Uterus (tissue), 2 donors: Measurements from ENCODE around the gene CST11.
"Not testable (repeated sequence)": the region's sequence is repeated elsewhere in the genome, so short reads cannot be mapped to it uniquely, and the experiment has no call there.

Experiments used
- CTCF ChIP-seq, 4 experiments: fragments of 200-600 bp in 2 of 4; fragments of 450-650 bp in 2 of 4; sonication (generic) in 2 of 4; IDR thresholded peaks; one replicate each; pipeline ENCODE4 v1.5.1; 2016 to 2019; ENCODE audit warnings: antibody characterized with exemption in 4 of 4, mild to moderate bottlenecking in 2 of 4, moderate library complexity in 1 of 4
- POLR2A ChIP-seq, 2 donors: fragments of 450-650 bp; IDR thresholded peaks; one replicate each; pipeline ENCODE4 v1.6.1; 2016; ENCODE audit warnings: antibody characterized with exemption in 2 of 2, mild to moderate bottlenecking in 1 of 2, moderate library complexity in 1 of 2

- not testable (repeated sequence) for TF ChIP-seq CTCF, POLR2A (IDR thresholded peaks at IDR 0.05)
Measured at GRCh38 chr20:23473293-23473692, 20.6 kb upstream of the CST11 start.
